GM18951 (cell line): ENCODE data around the gene AJM1.

Source experiments
- POLR2A ChIP-seq: IDR thresholded peaks from 4 replicates; pipeline ENCODE4 v1.6.1; 2011; ENCODE audit warnings: mild to moderate bottlenecking; ENCODE audit not compliant: insufficient read length, insufficient read depth; ENCODE audit errors: extremely low read depth
- in situ Hi-C: fragments of 300-500 bp; cut with MboI; formaldehyde crosslinking; loops from one replicate; pipeline ENCODE4 v1.12.0; 2022; ENCODE audit warnings: low sequenced_read_pairs, mixed read lengths, inconsistent platforms; ENCODE audit not compliant: unreplicated experiment

AJM1 gene

DNA sequence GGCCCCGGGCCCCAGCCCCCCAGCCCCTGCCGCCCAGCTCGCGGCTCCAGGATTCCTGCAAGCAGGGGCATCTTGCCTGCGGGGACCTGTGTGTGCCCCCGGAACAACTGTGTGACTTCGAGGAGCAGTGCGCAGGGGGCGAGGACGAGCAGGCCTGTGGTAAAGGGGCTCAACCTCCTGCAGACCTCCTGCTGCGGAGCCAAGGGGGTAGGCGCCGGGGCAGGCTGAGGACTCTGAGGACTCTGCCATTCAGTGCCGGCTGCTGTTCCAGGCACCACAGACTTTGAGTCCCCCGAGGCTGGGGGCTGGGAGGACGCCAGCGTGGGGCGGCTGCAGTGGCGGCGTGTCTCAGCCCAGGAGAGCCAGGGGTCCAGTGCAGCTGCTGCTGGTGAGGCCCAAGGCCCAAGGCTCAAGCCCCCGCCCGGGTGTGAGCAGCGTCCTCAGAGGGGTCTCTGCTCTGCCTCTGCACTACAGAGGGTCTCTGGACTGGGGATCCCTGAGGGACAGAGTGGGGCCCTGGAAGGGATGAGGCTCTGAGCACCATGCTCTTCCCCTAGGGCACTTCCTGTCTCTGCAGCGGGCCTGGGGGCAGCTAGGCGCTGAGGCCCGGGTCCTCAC, 13.3 kb downstream of the AJM1 start:
- no peak for TF ChIP-seq POLR2A
- in situ Hi-C loops, result no loop called here

DNA sequence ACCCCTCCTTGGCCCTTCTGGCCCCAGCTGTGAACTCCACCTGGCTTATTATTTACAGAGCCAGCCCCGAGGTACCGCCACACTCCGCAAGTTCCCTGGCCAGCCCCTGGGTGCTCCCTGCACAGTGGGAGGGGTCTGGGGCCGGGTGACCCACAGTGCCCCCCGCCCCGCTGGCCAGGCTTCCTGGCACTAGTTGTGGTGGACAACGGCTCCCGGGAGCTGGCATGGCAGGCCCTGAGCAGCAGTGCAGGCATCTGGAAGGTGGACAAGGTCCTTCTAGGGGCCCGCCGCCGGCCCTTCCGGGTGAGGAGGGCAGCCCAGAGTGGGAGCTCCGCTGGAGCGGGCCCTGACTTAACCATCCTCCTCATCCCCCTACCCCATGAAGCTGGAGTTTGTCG, 13.8 kb downstream of the AJM1 start:
- in situ Hi-C loops, result no loop called here
- TF ChIP-seq POLR2A, result no peak

DNA sequence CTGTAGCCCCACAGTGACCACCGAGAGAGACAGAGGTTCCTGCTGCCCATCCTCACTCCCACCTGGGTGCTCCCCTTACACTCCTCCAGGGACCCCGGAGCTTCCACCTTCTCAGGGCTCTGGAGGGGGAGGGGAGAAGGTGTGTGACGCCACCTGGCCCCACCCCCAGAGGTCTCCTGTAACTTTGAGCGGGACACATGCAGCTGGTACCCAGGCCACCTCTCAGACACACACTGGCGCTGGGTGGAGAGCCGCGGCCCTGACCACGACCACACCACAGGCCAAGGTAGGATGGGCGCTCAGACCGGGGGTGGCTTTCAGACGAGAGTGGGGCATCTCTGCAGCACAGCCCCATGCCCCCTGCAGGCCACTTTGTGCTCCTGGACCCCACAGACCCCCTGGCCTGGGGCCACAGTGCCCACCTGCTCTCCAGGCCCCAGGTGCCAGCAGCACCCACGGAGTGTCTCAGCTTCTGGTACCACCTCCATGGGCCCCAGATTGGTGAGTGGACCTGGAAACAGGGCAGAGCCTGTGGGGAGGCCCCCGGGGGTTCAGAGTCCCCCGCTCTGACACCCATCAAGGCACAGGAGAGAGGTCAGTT, 14.4 kb downstream of the AJM1 start:
- in situ Hi-C loops, result no loop called here
- TF ChIP-seq POLR2A, result no peak

DNA sequence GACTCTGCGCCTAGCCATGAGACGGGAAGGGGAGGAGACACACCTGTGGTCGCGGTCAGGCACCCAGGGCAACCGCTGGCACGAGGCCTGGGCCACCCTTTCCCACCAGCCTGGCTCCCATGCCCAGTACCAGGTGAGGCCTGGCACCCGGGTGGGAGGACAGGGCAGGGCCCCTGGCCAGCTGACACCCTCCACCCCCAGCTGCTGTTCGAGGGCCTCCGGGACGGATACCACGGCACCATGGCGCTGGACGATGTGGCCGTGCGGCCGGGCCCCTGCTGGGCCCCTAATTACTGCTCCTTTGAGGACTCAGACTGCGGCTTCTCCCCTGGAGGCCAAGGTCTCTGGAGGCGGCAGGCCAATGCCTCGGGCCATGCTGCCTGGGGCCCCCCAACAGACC, 14.9 kb downstream of the AJM1 start:
- in situ Hi-C loops, result no loop called here
- no peak for TF ChIP-seq POLR2A

DNA sequence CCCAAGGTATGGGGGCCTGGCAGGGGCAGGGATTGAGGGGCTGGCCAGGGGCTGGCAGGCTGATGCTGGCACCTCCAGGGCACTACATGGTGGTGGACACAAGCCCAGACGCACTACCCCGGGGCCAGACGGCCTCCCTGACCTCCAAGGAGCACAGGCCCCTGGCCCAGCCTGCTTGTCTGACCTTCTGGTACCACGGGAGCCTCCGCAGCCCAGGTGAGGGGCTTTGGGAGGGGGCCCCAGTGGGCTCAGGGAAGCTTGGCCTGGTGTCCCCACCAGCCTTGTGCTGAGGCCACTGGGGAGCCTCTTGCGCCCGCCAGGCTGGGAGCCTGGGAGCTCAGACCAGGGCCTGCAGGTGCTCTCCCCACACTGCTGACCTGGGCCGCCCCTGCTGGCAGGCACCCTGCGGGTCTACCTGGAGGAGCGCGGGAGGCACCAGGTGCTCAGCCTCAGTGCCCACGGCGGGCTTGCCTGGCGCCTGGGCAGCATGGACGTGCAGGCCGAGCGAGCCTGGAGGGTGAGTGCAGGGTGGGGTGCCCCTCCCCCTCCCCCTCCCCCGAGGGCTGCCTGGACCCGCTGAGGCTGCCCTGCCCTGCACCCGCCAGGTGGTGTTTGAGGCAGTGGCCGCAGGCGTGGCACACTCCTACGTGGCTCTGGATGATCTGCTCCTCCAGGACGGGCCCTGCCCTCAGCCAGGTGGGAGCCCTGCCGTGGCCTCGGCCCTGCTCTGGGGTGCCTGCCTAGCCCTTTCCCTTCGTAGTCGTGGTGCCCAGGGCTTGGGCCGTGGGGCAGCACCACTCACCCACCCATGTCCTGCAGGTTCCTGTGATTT, 15.5 kb downstream of the AJM1 start:
- no peak for TF ChIP-seq POLR2A
- in situ Hi-C loops, result no loop called here

DNA sequence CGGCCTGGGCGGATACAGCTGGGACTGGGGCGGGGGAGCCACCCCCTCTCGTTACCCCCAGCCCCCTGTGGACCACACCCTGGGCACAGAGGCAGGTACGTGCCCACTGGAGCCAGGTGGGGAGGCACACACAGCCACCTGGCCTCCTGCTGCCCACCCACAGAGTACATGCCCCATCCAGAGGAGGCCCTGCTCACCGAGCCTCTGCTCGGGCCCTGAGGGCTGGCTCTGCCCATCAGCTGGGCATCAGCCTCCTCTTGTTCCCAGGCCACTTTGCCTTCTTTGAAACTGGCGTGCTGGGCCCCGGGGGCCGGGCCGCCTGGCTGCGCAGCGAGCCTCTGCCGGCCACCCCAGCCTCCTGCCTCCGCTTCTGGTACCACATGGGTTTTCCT, 16.2 kb downstream of the AJM1 start:
- in situ Hi-C loops, result no loop called here
- TF ChIP-seq POLR2A, result no peak

DNA sequence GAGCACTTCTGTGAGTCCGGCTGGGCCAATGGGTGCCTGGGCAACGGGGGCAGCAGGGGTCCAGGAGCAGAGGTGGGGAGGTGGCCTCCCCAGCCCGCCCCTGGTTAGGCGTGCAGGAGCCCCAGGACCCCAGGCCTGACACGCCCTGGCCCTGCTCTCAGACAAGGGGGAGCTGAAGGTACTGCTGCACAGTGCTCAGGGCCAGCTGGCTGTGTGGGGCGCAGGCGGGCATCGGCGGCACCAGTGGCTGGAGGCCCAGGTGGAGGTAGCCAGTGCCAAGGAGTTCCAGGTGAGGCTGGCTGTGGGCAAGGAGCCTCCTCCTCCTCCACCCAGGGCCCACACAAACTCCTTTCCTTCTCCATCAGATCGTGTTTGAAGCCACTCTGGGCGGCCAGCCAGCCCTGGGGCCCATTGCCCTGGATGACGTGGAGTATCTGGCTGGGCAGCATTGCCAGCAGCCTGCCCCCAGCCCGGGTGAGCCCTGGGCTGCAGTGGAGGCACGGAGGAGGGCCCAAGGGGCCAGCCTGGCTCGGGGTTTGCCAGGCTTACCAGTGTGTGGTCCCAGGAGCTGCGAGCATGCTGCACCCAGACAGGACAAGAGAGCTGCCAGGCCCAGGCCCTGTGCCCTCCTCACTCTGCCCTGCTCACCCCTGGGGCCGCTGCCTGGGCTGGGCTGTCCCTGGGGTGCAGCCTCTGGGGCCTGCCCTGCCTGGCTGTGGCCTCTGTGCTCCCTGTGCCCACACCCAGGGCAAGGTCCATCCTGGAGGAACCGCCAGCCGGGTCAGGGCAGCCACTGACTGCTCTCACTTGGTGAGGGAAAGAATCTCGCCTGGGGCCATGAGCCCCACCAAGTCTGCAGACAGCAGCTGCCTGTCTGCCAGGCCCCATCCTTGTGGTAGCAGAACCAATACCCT, 16.8 kb downstream of the AJM1 start:
- TF ChIP-seq POLR2A, result no peak
- in situ Hi-C loops, result no loop called here

DNA sequence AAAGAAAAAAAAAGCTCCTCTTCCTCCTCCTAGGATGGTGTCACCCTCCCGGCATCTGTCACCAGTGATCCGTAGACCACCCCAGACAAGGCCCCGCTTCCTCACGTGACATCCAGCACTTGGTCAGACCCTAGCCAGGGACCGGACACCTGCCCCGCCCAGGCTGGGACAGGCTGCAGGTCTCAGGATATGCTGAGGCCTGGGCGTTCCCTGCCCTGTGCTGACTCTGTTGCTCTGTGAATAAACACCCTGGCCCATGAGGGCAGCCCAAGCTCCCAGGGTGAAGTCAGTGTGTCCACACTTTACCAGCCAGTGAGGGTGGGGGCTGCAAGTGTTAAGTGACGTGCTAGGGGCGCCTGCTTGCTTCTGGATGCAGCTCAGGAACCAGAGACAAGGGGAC, 18.3 kb downstream of the AJM1 start:
- TF ChIP-seq POLR2A, result no peak
- in situ Hi-C loops, result no loop called here

DNA sequence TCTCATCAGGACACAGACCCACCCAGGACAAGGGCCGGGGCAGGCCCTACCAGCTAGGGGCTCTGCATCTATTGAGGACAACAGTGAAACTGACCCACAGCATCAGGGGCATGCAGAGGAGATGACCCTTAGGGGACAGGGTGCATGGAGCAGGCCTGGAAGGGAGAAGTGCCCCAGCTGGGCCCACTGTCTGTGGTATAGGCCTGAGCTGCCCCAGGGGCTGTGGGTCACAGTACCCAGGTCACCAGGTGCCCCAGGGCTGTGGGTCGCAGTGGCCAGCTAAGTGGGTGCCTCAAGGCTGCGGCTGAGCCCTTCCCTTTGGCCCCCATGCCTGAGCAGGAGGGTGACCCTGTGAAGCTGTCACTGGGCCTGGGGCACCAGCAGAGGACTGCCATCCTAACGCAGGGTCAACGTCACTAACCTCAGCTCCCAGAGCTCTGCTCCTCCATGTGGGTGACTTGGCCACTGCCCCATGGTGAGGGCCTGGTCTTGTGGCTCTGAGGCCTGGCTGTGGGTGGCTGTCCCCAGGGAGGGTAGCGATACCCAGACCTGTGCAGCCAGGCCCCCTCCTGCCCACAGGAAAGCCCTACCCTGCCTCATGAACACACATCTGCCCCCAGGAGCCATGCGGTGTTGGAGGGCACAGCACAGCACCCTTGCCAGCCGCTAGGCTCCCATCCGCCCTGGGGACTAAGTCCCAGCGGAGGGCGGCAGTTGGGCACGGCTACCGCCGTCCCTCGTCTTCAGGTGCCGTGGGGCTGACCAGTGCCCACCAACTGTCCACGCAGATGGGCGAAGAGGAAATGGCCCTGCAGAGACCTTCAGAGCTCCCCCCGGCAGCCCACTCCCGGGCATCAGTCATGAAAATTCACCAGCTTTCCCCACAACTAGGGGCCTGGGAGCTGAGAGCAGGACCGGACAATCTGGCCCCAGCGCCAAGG, 18.9 kb downstream of the AJM1 start:
- in situ Hi-C loops, result no loop called here
- no peak for TF ChIP-seq POLR2A

DNA sequence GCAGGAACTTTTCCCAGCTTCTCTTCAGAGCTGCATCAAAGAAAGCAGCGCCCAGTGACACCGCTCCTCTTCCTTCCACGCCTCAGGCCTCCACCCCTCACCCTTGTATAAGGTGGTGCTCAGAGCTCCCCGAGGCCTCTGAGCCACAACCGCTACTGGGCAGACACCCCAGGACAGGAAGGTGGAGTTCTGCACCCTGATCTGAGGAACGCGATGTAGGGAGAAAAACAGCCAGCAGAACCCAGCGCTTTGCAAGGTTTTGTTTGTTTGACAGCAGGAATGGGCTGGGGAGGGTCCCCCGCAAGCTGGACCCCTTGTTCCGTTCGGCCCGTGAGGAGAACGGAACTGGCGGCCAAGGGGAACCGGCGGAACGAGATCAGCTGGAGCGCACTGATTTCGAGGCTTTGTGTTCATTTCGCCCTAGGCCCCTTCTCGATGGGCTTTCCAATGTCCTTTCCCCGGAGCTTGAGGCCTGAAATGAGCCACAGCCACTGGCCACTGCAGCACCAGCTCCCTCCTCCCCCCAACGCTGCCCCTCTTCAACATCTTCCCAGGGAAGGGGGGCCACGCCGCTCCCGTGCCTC, 19.7 kb downstream of the AJM1 start:
- no peak for TF ChIP-seq POLR2A
- in situ Hi-C loops, result no loop called here

DNA sequence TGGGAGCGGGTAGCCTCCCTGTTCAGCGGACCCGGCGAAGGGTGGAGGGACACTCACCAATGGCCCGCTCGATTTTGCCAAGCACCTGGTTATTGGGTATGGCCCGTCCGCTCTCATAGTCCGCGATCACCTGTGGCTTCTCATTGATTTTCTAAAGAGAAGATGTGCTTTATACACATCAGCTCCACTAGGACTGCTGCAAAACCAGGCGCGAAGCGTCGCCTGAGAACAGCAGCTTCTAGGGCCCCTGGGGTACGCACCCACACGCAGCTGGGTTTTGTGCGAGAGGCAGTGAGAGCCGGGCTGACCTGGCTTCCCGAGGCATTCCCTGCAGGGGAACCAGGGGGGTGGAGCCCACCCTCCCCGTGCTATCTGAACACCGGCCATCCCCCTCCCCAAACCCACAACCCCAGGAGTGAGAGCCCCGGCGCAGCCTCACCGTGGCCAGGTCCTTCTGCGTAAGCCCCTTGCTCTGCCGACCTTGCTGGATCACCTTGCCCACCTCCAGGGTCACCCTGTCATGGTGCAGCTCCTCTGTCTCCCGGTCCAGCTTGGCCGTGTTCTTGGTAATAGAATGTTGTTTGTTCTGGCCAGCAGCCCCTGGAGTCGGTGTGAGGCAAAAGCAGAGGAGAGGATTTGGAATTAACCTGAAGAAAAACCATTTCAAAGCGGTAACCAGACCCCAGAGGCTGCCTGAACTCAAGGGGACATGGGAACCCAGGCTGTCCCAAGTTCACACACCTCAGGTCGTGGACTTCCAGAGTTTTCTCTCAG, 20.8 kb downstream of the AJM1 start:
- in situ Hi-C loops, result no loop called here
- TF ChIP-seq POLR2A, result no peak

DNA sequence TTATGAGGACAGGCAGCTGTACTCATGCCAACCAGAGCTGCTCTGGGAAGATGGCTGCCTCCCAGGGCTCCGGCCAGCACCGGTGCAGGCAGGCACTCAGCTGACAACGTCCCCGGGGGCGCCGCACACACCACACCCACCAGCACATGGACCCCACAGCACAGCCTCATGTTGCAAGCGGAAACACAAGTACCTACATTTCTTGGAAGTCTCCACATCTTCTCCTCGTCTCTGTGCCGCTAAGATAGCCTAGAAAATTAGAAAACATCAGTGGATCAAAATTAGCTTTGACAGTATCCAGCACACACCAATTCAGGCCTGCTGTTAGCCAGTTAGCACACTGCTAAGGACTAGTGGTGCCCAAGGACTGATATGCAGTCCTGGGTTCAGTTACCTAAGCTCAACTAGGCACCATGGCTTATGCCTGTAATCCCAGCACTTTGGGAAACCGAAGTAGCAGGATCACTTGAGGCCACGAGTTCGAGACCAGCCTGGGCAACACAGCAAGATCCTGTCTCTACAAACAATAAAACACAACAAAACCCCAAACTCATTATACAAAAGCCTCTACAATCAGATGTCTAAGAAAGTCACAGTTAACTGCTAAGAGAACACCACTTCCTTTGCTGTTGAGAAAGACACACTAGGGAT, 21.5 kb downstream of the AJM1 start:
- TF ChIP-seq POLR2A, result no peak
- in situ Hi-C loops, result no loop called here
